SU-DHL-6 (cell line): ENCODE results near the gene KRTAP10-8.

Experiments used
- H2AFZ ChIP-seq: fragments of 200-600 bp; sonication (generic); 2 replicates; pipeline ENCODE4 v1.6.1; 2014; ENCODE audit warnings: low read depth, mild to moderate bottlenecking, moderate library complexity, mixed read lengths, antibody characterized with exemption, low read length; ENCODE audit not compliant: severe bottlenecking
- H3F3A ChIP-seq: fragments of 200-600 bp; shearing (Covaris generic); 2 replicates; pipeline ENCODE4 v1.6.0; 2016; ENCODE audit warnings: antibody characterized with exemption, mild to moderate bottlenecking; ENCODE audit not compliant: insufficient read depth
- H3K27ac ChIP-seq: fragments of 200-600 bp; sonication (generic); 2 replicates; pipeline ENCODE4 v1.5.1; 2016; ENCODE audit warnings: low read depth, mild to moderate bottlenecking, low read length, moderate library complexity, mixed read lengths
- H3K27me3 ChIP-seq: fragments of 200-600 bp; sonication (generic), shearing (Covaris generic); 2 replicates; pipeline ENCODE4 v1.6.0; 2014; ENCODE audit warnings: mild to moderate bottlenecking, low read length
- H3K36me3 ChIP-seq: fragments of 200-600 bp; sonication (generic); 2 replicates; pipeline ENCODE4 v1.6.1; 2014; ENCODE audit warnings: mild to moderate bottlenecking, low read length, mixed read lengths
- H3K4me2 ChIP-seq: fragments of 300-600, 200-600 bp; shearing (Covaris generic), sonication (generic); 2 replicates; pipeline ENCODE4 v1.6.0; 2014; ENCODE audit warnings: low read length, low read depth, mild to moderate bottlenecking; ENCODE audit not compliant: poor library complexity, severe bottlenecking
- H3K4me3 ChIP-seq: fragments of 200-600 bp; sonication (generic); 2 replicates; pipeline ENCODE4 v1.5.1; 2014; ENCODE audit warnings: antibody characterized with exemption, low read length, mild to moderate bottlenecking, mixed read lengths; ENCODE audit not compliant: insufficient read depth, poor library complexity, severe bottlenecking
- H3K79me2 ChIP-seq: fragments of 200-600 bp; sonication (generic); 2 replicates; pipeline ENCODE4 v1.6.1; 2014; ENCODE audit warnings: mild to moderate bottlenecking, low read length, moderate library complexity; ENCODE audit not compliant: insufficient read depth
- H3K9ac ChIP-seq: fragments of 200-600 bp; sonication (generic); 2 replicates; pipeline ENCODE4 v1.7.0; 2014; ENCODE audit warnings: mild to moderate bottlenecking, low read length
- H3K9me2 ChIP-seq: fragments of 200-600 bp; sonication (generic); replicated peaks from 2 replicates; pipeline ENCODE4 v1.6.1; 2014; ENCODE audit warnings: low read length; ENCODE audit not compliant: insufficient read depth
- H3K9me3 ChIP-seq: fragments of 200-600 bp; sonication (generic); 2 replicates; pipeline ENCODE4 v1.6.1; 2014; ENCODE audit warnings: low read length, mixed read lengths; ENCODE audit not compliant: insufficient read depth
- H4K20me1 ChIP-seq: fragments of 200-600 bp; sonication (generic); 2 replicates; pipeline ENCODE4 v1.6.1; 2014; ENCODE audit warnings: low read depth, mild to moderate bottlenecking, antibody characterized with exemption, low read length, moderate library complexity, mixed read lengths
- EZH2phosphoT487 ChIP-seq: fragments of 200-600 bp; sonication (generic), shearing (Covaris generic); conservative IDR thresholded peaks from 2 replicates; pipeline ENCODE4 v1.6.1; 2018; ENCODE audit warnings: mild to moderate bottlenecking, antibody characterized with exemption, low read length, moderate library complexity, mixed read lengths
- TF ChIP-seq, protein P1 (sequence below): fragments of 200-600 bp; sonication (generic); IDR thresholded peaks from one replicate; pipeline ENCODE4 v1.5.1; 2017; ENCODE audit warnings: antibody characterized with exemption, mild to moderate bottlenecking, low read length, moderate library complexity; ENCODE audit not compliant: insufficient read depth, poor library complexity, severe bottlenecking

KRTAP10-8 gene

DNA sequence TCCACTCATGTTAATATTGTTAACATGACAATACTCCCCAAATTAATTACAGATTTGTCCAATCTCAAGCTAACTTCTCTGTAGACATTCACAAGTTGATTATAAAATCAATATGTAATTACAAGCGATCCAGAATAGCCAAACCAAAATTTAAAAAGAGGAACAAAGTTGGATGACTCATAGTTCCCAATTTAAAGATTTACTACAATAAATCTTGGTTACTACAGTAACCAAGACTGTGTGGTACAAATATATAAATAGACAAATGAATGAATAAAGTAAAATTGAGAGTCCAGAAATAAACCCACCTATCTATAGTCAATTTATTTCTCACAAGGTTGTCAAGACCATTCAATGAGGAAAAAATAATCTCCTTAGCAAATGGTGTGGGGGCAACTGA is 45.5 kb upstream of the KRTAP10-8 start:
- H3F3A ChIP-seq, result no peaks in the 10 kb centered on the region
- no peaks in the 10 kb centered on the region for H3K36me3 ChIP-seq
- H3K79me2 ChIP-seq, result no peaks in the 10 kb centered on the region
- no peaks in the 10 kb centered on the region for H4K20me1 ChIP-seq
- H3K9me2 ChIP-seq, result no peaks in the 10 kb centered on the region
- H3K9me3 ChIP-seq, result no peaks in the 10 kb centered on the region
- H3K9ac ChIP-seq, result no peak overlapping the region
- no peak overlapping the region for H3K4me3 ChIP-seq
- no peak for TF ChIP-seq EZH2phosphoT487
- TF ChIP-seq, protein P1, sequence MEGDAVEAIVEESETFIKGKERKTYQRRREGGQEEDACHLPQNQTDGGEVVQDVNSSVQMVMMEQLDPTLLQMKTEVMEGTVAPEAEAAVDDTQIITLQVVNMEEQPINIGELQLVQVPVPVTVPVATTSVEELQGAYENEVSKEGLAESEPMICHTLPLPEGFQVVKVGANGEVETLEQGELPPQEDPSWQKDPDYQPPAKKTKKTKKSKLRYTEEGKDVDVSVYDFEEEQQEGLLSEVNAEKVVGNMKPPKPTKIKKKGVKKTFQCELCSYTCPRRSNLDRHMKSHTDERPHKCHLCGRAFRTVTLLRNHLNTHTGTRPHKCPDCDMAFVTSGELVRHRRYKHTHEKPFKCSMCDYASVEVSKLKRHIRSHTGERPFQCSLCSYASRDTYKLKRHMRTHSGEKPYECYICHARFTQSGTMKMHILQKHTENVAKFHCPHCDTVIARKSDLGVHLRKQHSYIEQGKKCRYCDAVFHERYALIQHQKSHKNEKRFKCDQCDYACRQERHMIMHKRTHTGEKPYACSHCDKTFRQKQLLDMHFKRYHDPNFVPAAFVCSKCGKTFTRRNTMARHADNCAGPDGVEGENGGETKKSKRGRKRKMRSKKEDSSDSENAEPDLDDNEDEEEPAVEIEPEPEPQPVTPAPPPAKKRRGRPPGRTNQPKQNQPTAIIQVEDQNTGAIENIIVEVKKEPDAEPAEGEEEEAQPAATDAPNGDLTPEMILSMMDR, result no peak
- no peaks in the 10 kb centered on the region for H3K27me3 ChIP-seq
- H2AFZ ChIP-seq, result no peak overlapping the region
- no peak overlapping the region for H3K27ac ChIP-seq
- H3K4me2 ChIP-seq, result no peak overlapping the region

DNA sequence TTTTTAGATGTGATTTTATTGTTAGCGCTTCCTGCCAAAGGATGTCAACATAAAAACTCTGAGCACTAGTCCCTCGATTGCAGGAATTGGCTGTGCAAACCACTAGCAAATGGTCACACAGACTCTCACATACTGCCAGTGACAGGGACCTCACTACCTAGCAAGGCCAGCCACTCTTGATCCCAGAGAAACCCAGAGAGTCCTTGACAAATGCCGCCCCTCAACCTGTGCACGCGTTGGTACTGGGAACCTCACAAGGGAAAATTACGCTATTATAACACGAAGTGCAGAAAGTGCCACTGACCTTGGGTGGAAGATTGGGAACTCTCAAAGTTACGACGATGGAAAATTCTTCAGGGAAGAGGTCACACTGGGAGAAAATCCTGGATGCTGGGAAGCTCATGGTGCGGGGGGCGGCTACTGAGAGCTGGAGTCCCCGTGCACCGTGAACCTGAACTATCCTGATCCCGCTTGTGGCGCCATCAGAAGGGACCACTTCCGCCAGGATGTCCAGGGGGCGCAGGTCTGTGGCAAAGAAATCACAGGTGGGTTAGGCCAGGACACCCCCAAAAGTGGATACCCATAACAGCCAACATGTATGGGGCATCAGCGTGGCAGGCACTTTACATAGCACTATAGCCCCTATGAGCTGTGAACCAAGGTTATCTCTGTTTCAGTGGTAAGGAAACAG is 44.3 kb upstream of the KRTAP10-8 start:
- no peaks in the 10 kb centered on the region for H3K9me2 ChIP-seq
- no peak overlapping the region for H3K9ac ChIP-seq
- H3K27me3 ChIP-seq, result no peaks in the 10 kb centered on the region
- no peak overlapping the region for H3K4me2 ChIP-seq
- TF ChIP-seq, protein P1, result no peak
- TF ChIP-seq EZH2phosphoT487, result no peak
- H3K36me3 ChIP-seq, result no peaks in the 10 kb centered on the region
- H3K4me3 ChIP-seq, result no peak overlapping the region
- no peaks in the 10 kb centered on the region for H3F3A ChIP-seq
- no peak overlapping the region for H2AFZ ChIP-seq
- no peaks in the 10 kb centered on the region for H3K79me2 ChIP-seq
- no peak overlapping the region for H3K27ac ChIP-seq
- H3K9me3 ChIP-seq, result no peaks in the 10 kb centered on the region
- no peaks in the 10 kb centered on the region for H4K20me1 ChIP-seq

DNA sequence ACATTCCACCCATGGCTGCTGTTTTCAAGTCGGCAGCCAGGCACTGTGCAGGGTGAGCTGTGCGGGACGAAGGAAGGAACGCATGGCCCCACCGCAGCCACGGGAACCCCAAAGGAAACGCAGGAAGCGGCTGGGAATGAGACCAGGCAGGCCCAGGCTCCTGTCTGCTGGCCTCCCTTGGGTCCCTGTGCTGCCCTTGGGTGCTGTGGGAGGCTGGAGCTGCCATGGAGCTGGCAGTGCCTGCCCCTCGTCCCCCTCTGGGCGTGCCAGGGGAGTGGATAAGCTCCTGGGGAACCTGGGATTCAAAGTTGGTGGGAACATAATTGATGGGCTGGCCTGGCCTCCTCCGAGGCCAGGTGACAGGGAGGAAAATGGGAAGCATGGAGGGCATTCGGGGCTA is 43.6 kb upstream of the KRTAP10-8 start:
- no peak overlapping the region for H3K4me3 ChIP-seq
- no peaks in the 10 kb centered on the region for H3K27me3 ChIP-seq
- no peaks in the 10 kb centered on the region for H3K79me2 ChIP-seq
- no peak overlapping the region for H3K9ac ChIP-seq
- no peak for TF ChIP-seq EZH2phosphoT487
- TF ChIP-seq, protein P1, result no peak
- no peak overlapping the region for H3K4me2 ChIP-seq
- H3F3A ChIP-seq, result no peaks in the 10 kb centered on the region
- no peaks in the 10 kb centered on the region for H3K9me3 ChIP-seq
- no peaks in the 10 kb centered on the region for H3K36me3 ChIP-seq
- no peaks in the 10 kb centered on the region for H3K9me2 ChIP-seq
- no peak overlapping the region for H3K27ac ChIP-seq
- H4K20me1 ChIP-seq, result no peaks in the 10 kb centered on the region
- no peak overlapping the region for H2AFZ ChIP-seq
